H1 (cell line): ENCODE data around the gene TTLL9. TPM values are rescaled to one million over a fixed set of nuclear protein-coding genes. Genes with fewer than 3 reads are reported as not detected.

Experiments
- CTCF ChIA-PET: fragments of 300-600 bp; sonication (Branson Sonifier 250); formaldehyde crosslinking; loops from one replicate; lab custom pipeline; 2021; ENCODE audit not compliant: partially characterized antibody; lab: Charles Lee
- POLR2A ChIA-PET: fragments of 300-600 bp; sonication (Branson Sonifier 250); formaldehyde crosslinking; loops from one replicate; lab custom pipeline; 2021; ENCODE audit warnings: inconsistent platforms; ENCODE audit not compliant: partially characterized antibody; lab: Charles Lee
- DNase-seq, 2 experiments: peaks; one replicate each; pipeline versions ENCODE4 v3.0.0 to v3.0.0-alpha.2; 2010 to 2022; ENCODE audit warnings: low spot score in 2 of 2, low read depth in 1 of 2, mixed read lengths in 1 of 2
- FAIRE-seq: peaks from 2 replicates; lab custom pipeline; 2011; peaks lifted over from hg19 to GRCh38; lab: Jason Lieb, UNC
- H2AFZ ChIP-seq: 2 replicates; pipeline ENCODE4 v1.8.1; 2012; ENCODE audit warnings: low read length, inconsistent platforms
- H2AK5ac ChIP-seq: 2 replicates; pipeline ENCODE4 v1.6.1; 2013; ENCODE audit warnings: low read depth, low read length
- H2BK120ac ChIP-seq: replicated peaks from 2 replicates; pipeline ENCODE3; 2013; ENCODE audit warnings: low read depth, low read length, inconsistent platforms
- H2BK12ac ChIP-seq: 2 replicates; pipeline ENCODE4 v1.6.1; 2013; ENCODE audit warnings: low read depth, low read length
- H2BK15ac ChIP-seq: 2 replicates; pipeline ENCODE4 v1.6.1; 2013; ENCODE audit warnings: low read length
- H2BK20ac ChIP-seq: 2 replicates; pipeline ENCODE4 v1.6.1; 2013; ENCODE audit warnings: low read length
- H2BK5ac ChIP-seq: 2 replicates; pipeline ENCODE4 v1.6.1; 2013; ENCODE audit warnings: low read depth, low read length
- H3K14ac ChIP-seq: 2 replicates; pipeline ENCODE4 v1.6.1; 2013; ENCODE audit warnings: inconsistent platforms; ENCODE audit not compliant: insufficient read length
- H3K18ac ChIP-seq: 2 replicates; pipeline ENCODE4 v1.6.1; 2013; ENCODE audit warnings: low read length; ENCODE audit errors: extremely low read depth
- H3K23ac ChIP-seq: 2 replicates; pipeline ENCODE4 v1.6.1; 2013; ENCODE audit warnings: inconsistent platforms; ENCODE audit not compliant: insufficient read length
- H3K23me2 ChIP-seq: 2 replicates; pipeline ENCODE4 v1.6.1; 2013; ENCODE audit warnings: low read depth, low read length
- H3K27ac ChIP-seq: 2 replicates; pipeline ENCODE4 v1.6.1; 2011; ENCODE audit warnings: low read depth, low read length, inconsistent platforms
- H3K27me3 ChIP-seq, 4 experiments: replicated peaks in 1 of 4; 1 replicate in 1 of 4; 2 replicates in 3 of 4; pipeline versions ENCODE4 v1.6.1 to v1.8.1; 2011 to 2013; ENCODE audit warnings: low read length in 3 of 4, mild to moderate bottlenecking in 3 of 4, inconsistent platforms in 2 of 4, mixed read lengths in 2 of 4, moderate library complexity in 1 of 4; ENCODE audit not compliant: control insufficient read depth in 3 of 4, insufficient read depth in 3 of 4; ENCODE audit errors: extremely low read depth in 1 of 4
- H3K36me3 ChIP-seq, 4 experiments: 2 replicates each; pipeline versions ENCODE4 v1.6.1 to v1.8.1; 2011 to 2013; ENCODE audit warnings: mild to moderate bottlenecking in 4 of 4, low read length in 3 of 4, moderate library complexity in 2 of 4, control low read depth in 1 of 4, inconsistent platforms in 1 of 4; ENCODE audit not compliant: insufficient read depth in 4 of 4, control insufficient read depth in 2 of 4
- H3K4ac ChIP-seq: replicated peaks from 2 replicates; pipeline ENCODE3; 2013; ENCODE audit warnings: low read length, low read depth, mixed read lengths, inconsistent platforms; ENCODE audit not compliant: insufficient read length
- H3K4me1 ChIP-seq, 4 experiments: replicated peaks in 1 of 4; 1 replicate in 1 of 4; 2 replicates in 3 of 4; pipeline versions ENCODE4 v1.6.1 to v1.8.1; 2011 to 2013; ENCODE audit warnings: low read length in 3 of 4, inconsistent platforms in 2 of 4, mixed read lengths in 1 of 4; ENCODE audit not compliant: insufficient read depth in 4 of 4, control insufficient read depth in 3 of 4
- H3K4me2 ChIP-seq, 2 experiments: 2 replicates each; pipeline versions ENCODE4 v1.6.1 to v1.8.1; 2011 to 2013; ENCODE audit warnings: low read depth in 2 of 2, low read length in 2 of 2, control low read depth in 1 of 2, inconsistent platforms in 1 of 2, mild to moderate bottlenecking in 1 of 2; ENCODE audit not compliant: insufficient read depth in 1 of 2
- H3K4me3 ChIP-seq, 4 experiments: fragments of 200-600, 300-600 bp in 1 of 4; sonication (generic), shearing (Covaris generic), sonication (Bioruptor Twin) in 1 of 4; 2 replicates each; pipeline versions ENCODE4 v1.5.1 to v1.8.1; 2011 to 2016; ENCODE audit warnings: low read length in 4 of 4, low read depth in 3 of 4, control low read depth in 2 of 4, inconsistent platforms in 2 of 4, mild to moderate bottlenecking in 2 of 4, mixed read lengths in 1 of 4, moderate library complexity in 1 of 4; ENCODE audit not compliant: insufficient read depth in 2 of 4; ENCODE audit errors: extremely low read depth in 1 of 4
- H3K56ac ChIP-seq: replicated peaks from 2 replicates; pipeline ENCODE3; 2013; ENCODE audit warnings: low read depth, mild to moderate bottlenecking, mixed read lengths, low read length, inconsistent platforms; ENCODE audit not compliant: insufficient read length
- H3K79me1 ChIP-seq: 2 replicates; pipeline ENCODE4 v1.6.1; 2013; ENCODE audit warnings: low read depth, low read length, control low read depth
- H3K79me2 ChIP-seq, 2 experiments: 2 replicates each; pipeline versions ENCODE4 v1.6.1 to v1.8.1; 2012 to 2013; ENCODE audit warnings: low read length in 2 of 2, mild to moderate bottlenecking in 2 of 2, inconsistent platforms in 1 of 2; ENCODE audit not compliant: insufficient read depth in 2 of 2, control insufficient read depth in 1 of 2
- H3K9ac ChIP-seq, 4 experiments: replicated peaks in 1 of 4; 1 replicate in 1 of 4; 2 replicates in 3 of 4; pipeline versions ENCODE4 v1.6.1 to v1.8.1; 2011 to 2013; ENCODE audit warnings: low read depth in 3 of 4, low read length in 3 of 4, control low read depth in 2 of 4, mild to moderate bottlenecking in 2 of 4, moderate library complexity in 2 of 4, inconsistent platforms in 1 of 4; ENCODE audit errors: extremely low read depth in 1 of 4
- H3K9me3 ChIP-seq, 2 experiments: 2 replicates each; pipeline versions ENCODE4 v1.6.1 to v1.8.1; 2012 to 2013; ENCODE audit warnings: mild to moderate bottlenecking in 2 of 2, moderate library complexity in 2 of 2, control low read depth in 1 of 2, inconsistent platforms in 1 of 2, low read depth in 1 of 2, low read length in 1 of 2, mixed read lengths in 1 of 2; ENCODE audit not compliant: insufficient read depth in 2 of 2
- H4K20me1 ChIP-seq, 2 experiments: replicated peaks in 1 of 2; 2 replicates each; pipeline versions ENCODE3 to v1.8.1; 2011 to 2013; ENCODE audit warnings: inconsistent platforms in 2 of 2, low read length in 2 of 2, mild to moderate bottlenecking in 1 of 2; ENCODE audit not compliant: insufficient read depth in 2 of 2, control insufficient read depth in 1 of 2
- H4K5ac ChIP-seq: 2 replicates; pipeline ENCODE4 v1.6.1; 2013; ENCODE audit warnings: low read length, low read depth, mixed read lengths, inconsistent platforms; ENCODE audit not compliant: insufficient read length
- H4K8ac ChIP-seq: 2 replicates; pipeline ENCODE4 v1.8.0; 2013; ENCODE audit warnings: mild to moderate bottlenecking, moderate library complexity, low read length, inconsistent platforms; ENCODE audit not compliant: insufficient read depth; ENCODE audit errors: extremely low read depth
- H4K91ac ChIP-seq: replicated peaks from 2 replicates; pipeline ENCODE3; 2013; ENCODE audit warnings: low read length, mixed read lengths, inconsistent platforms; ENCODE audit not compliant: insufficient read length
- BCL11A ChIP-seq, 2 experiments: IDR thresholded peaks; one replicate each; pipeline ENCODE4 v1.6.1; 2011; ENCODE audit warnings: low read depth in 2 of 2, low read length in 2 of 2, mild to moderate bottlenecking in 2 of 2
- CBX5 ChIP-seq: fragments of 300-800, 300-1000 bp; sonication (generic); IDR thresholded peaks from 2 replicates; pipeline ENCODE4 v1.7.1; 2016; ENCODE audit warnings: antibody characterized with exemption, low read length, low read depth
- E2F6 ChIP-seq: IDR thresholded peaks from 2 replicates; pipeline ENCODE4 v1.6.1; 2012; ENCODE audit warnings: inconsistent platforms
- EZH2 ChIP-seq: fragments of 200-600 bp; sonication (generic); IDR thresholded peaks from 2 replicates; pipeline ENCODE4 v1.7.1; 2012; ENCODE audit warnings: low read depth, mild to moderate bottlenecking, moderate library complexity, low read length, inconsistent platforms; ENCODE audit not compliant: severe bottlenecking
- KDM1A ChIP-seq: fragments of 200-600, 300-600 bp; sonication (generic); IDR thresholded peaks from 2 replicates; pipeline ENCODE4 v1.7.1; 2016; ENCODE audit warnings: mild to moderate bottlenecking, low read length, borderline replicate concordance
- MAFK ChIP-seq: IDR thresholded peaks from 2 replicates; pipeline ENCODE4 v1.6.1; 2012; ENCODE audit warnings: low read depth, mild to moderate bottlenecking, improper control_type of control experiment, low read length
- MAX ChIP-seq: IDR thresholded peaks from 2 replicates; pipeline ENCODE4 v1.6.1; 2012; ENCODE audit warnings: inconsistent platforms
- NANOG ChIP-seq: IDR thresholded peaks from 2 replicates; pipeline ENCODE4 v1.6.1; 2011; ENCODE audit warnings: low read length, low read depth, mild to moderate bottlenecking, inconsistent platforms; ENCODE audit not compliant: insufficient read depth, poor library complexity, severe bottlenecking
- POU5F1 ChIP-seq: IDR thresholded peaks from 2 replicates; pipeline ENCODE4 v1.6.1; 2011; ENCODE audit warnings: low read depth, mild to moderate bottlenecking, low read length, moderate library complexity
- RBBP5 ChIP-seq: IDR thresholded peaks from 2 replicates; pipeline ENCODE4 v1.7.1; 2012; ENCODE audit warnings: low read depth, mild to moderate bottlenecking, inconsistent platforms, low read length, moderate library complexity, borderline replicate concordance
- SAP30 ChIP-seq: fragments of 300-600 bp; sonication (generic); IDR thresholded peaks from 2 replicates; pipeline ENCODE4 v1.7.1; 2012; ENCODE audit warnings: low read length, moderate library complexity, mild to moderate bottlenecking, inconsistent platforms; ENCODE audit not compliant: insufficient read depth, insufficient replicate concordance
- SIX5 ChIP-seq: IDR thresholded peaks from 2 replicates; pipeline ENCODE4 v1.6.1; 2011; ENCODE audit warnings: mild to moderate bottlenecking, low read depth, low read length
- TBP ChIP-seq: IDR thresholded peaks from 2 replicates; pipeline ENCODE4 v1.6.1; 2011; ENCODE audit warnings: low read depth, low read length, improper control_type of control experiment
- WGBS, 2 experiments: shearing (Covaris generic) in 1 of 2; methylation state at CpG; one replicate each; pipeline versions ENCODE4 v1.1.6 to v1.1.7; 2013 to 2015; ENCODE audit warnings: low lambda C conversion rate in 2 of 2, mixed read lengths in 2 of 2, inconsistent platforms in 1 of 2, low coverage in 1 of 2, missing lambda C conversion rate in 1 of 2; ENCODE audit not compliant: insufficient replicate concordance in 2 of 2, insufficient coverage in 1 of 2, insufficient read length in 1 of 2; ENCODE audit errors: extremely low coverage in 1 of 2, missing lambda C conversion rate in 1 of 2; 5-methylcytosine and 5-hydroxymethylcytosine counted together
- polyA plus RNA-seq, 7 experiments: library from polyadenylated mRNA; depleted of rRNA in 3 of 7; stranded (reverse) in 5 of 7; unstranded in 2 of 7; fragments of >200 nt in 5 of 7; fragments of 200-250 nt in 2 of 7; gene quantifications; 1 replicate in 5 of 7; 2 replicates in 1 of 7; 4 replicates in 1 of 7; pipeline versions ENCODE4 v1.2.1 to v1.2.3, GENCODE V29; 2011 to 2013; ENCODE audit warnings: missing spikeins in 2 of 7, mixed read lengths in 2 of 7
- total RNA-seq: library from RNA; stranded (reverse); fragmentation: NEBNext Ultra II Directional; extraction: Animal tissue kit (Norgen Biotek cat#: 25700); gene quantifications from 2 replicates; pipeline ENCODE4 v1.2.1, GENCODE V29; 2021

The TTLL9 gene
- total and polyA plus RNA-seq, 2 of the 8 experiments (the other 6 are each of a cell fraction or from before 2014, with no cell fraction given) = 0.06 TPM; not detected in 1

- Histone ChIP-seq H3K4ac (no peak overlapping the region), H3K36me3 (no peaks in the 10 kb centered on the region), H3K4me2 (no peak overlapping the region), H2AK5ac (no peak overlapping the region), H4K20me1 (no peaks in the 10 kb centered on the region), H3K18ac (no peak overlapping the region), H3K79me1 (no peaks in the 10 kb centered on the region), H2AFZ (no peak overlapping the region), H3K9ac (no peak overlapping the region), H3K4me3 (no peak overlapping the region), H3K79me2 (no peaks in the 10 kb centered on the region), H3K23me2 (peaks cover 4% of the 10 kb centered on the region), H3K27me3 (no peaks in the 10 kb centered on the region), H2BK120ac (peak overlapping the region; percentile 0), H3K56ac (no peak overlapping the region), H2BK20ac (peak overlapping the region; percentile 40), H3K23ac (no peak overlapping the region), H2BK15ac (0 out of 2 replicates have a peak overlapping the region, but pooled peaks have one; percentile 25), H4K91ac (peak overlapping the region; percentile 45), H2BK12ac (peak overlapping the region; percentile 70; the same call in 1 of the 2 replicates), H3K9me3 (no peaks in the 10 kb centered on the region), H3K4me1 (peaks cover 4 to 38% (median 32%) of the 10 kb centered on the region in 4 experiments), H3K14ac (no peak overlapping the region), H4K8ac (no peak overlapping the region), H4K5ac (no peak overlapping the region), H2BK5ac (no peak overlapping the region), H3K27ac (no peak overlapping the region)
- ChIA-PET POLR2A (interaction anchor here (0.5 to 1.7 kb wide), 2 partner anchors 14 to 31 kb away, joined by 3 to 4 read pairs; no protein-coding TSS in a partner anchor), CTCF (interaction anchor here (1.0 to 4.0 kb wide), 5 partner anchors 8 to 93 kb away, joined by 3 to 24 read pairs (median 5); no protein-coding TSS in a partner anchor)
- DNase-seq = no peak
- WGBS, 2 experiments = 92% methylated on average over 8 of the region's 8 CpGs; no CpG with 5 or more reads in 1 of the 2 experiments
- no peak for FAIRE-seq
- TF ChIP-seq KDM1A (no peak), NANOG (no peak), BCL11A (IDR thresholded peaks at IDR 0.05; ENCODE audit: low read depth in 2 of 2, low read length in 2 of 2) (no peak), POU5F1 (no peak), TBP (no peak), SIX5 (no peak), MAFK (no peak), RBBP5 (no peak), MAX (no peak), E2F6 (no peak), CBX5 (no peak), EZH2 (no peak), SAP30 (no peak)
These were observed 28.5 kb upstream of the TTLL9 start for GRCh38 chr20:31841928-31842327.
